NCI-H1436 treated with DMSO at 0.1 percent for 48 hours (cell line): ENCODE measurements around the gene C2orf81.
A peak's percentile ranks its signal among the peaks of the same experiment; 100 is the strongest.

ENCODE experiments used
- DNase-seq: peaks from one replicate; lab custom pipeline; 2025; lab: John Stamatoyannopoulos, UW

The C2orf81 gene

DNA sequence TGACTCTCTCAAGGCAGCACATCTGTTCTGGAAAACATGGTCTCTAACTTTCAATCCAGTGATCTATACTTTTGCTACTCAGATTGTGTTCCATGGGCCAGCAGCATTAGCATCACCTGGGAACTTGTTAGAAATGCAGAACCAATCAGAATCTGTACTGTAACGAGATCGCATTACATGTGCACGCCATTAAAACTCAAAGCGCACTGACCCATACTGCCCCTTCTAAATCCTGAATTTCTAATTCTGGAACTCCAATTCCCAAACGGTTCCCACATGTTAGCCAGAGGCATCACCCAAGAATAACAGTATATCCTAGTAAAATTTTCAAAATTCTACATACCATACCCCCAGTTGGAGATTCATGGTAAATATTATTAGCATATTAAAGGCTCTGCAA, 30.8 kb downstream of the C2orf81 start:
- DNase-seq, result no peak

DNA sequence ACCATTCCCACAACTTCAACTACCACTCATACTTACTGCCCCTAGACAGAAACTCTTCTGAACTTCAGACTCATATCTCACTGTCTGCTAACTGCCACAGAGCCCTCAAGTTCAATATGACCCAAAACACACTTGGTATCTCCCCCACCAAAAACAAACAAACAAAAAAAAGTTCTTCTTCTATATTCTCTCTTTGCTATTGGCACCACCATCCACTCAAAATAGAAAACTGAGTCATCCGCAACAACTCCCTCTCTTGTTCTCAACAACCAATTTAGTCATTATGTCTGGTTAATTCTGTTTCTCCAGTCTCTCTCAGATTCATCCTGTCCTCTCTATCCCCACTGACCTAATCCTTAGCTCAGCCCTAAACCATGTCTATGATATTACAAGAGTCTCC, 34.1 kb downstream of the C2orf81 start:
- no peak for DNase-seq

DNA sequence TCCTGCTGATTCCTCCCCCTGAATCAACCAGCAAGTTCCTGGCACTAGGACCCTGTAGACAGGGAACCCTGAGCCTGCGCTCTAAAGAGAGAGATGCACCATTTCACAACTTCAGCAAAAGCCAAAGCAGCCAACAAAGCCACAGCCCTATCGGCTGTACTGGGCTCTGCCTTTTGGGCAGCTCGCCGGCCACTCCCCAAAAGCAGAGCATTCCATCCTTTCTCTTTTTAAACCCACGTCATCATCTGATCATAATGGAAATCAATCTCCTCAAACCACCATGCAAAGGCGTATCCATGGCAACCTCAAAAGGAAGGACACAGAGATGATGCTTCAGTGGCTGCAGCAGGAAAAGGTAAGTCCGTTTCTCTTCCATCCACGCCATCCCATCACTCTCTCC, 36.0 kb downstream of the C2orf81 start:
- DNase-seq, result no peak

DNA sequence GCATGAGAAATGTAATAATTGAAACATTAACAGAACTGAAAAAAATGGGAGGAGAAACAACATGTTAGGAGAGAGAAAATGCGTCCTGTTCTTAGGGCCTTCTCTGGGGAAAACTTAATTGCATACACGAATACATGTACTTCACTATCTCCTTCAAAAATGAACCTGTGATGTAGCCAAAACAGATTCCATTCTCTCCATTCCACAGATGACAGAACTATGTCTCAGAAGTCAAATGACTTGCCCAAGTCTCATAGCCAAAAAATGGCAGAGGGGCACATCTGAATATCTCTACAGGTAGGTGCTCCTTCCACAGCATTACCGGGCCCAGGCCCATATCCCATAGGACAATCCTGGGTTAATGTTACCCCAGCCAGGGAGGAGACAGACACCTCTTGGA, 37.4 kb downstream of the C2orf81 start:
- DNase-seq, result no peak

DNA sequence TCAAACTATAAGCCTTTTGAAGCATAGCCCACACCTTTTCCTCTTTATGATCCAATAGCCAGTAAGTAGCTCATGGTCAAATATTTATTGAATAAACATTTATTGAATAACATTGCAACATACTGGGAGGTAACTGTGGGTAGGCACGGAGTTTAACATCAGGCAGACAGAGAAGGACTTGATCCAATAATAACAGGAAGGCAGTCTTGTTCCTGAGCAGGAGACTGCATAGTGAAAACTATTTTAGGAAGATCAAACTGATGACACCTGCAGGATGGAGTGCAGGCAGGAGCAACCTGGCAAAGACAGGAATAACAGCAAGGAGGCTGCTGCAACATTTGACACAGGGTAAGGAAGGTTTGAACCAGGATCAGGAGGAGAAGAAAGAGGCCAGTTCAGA, 38.2 kb downstream of the C2orf81 start:
- no peak for DNase-seq

DNA sequence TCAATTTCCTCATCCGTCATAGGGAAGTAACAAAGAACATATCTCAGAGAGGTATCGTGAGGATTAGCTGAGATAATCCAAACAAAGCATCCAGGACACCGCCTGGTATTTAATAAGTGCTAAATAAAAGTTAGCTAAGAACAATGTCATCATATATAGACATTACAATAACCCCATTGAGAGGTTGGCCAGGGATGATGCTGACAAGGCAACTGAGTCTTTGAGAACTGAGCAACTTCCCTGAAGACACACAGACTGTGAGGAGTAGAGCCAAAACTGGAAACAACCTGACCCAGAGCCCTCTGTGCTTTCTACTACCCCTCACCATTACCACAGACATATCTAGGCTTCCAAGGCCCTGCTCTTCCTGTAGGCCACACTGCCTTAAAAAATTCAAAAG, 39.7 kb downstream of the C2orf81 start:
- no peak for DNase-seq

DNA sequence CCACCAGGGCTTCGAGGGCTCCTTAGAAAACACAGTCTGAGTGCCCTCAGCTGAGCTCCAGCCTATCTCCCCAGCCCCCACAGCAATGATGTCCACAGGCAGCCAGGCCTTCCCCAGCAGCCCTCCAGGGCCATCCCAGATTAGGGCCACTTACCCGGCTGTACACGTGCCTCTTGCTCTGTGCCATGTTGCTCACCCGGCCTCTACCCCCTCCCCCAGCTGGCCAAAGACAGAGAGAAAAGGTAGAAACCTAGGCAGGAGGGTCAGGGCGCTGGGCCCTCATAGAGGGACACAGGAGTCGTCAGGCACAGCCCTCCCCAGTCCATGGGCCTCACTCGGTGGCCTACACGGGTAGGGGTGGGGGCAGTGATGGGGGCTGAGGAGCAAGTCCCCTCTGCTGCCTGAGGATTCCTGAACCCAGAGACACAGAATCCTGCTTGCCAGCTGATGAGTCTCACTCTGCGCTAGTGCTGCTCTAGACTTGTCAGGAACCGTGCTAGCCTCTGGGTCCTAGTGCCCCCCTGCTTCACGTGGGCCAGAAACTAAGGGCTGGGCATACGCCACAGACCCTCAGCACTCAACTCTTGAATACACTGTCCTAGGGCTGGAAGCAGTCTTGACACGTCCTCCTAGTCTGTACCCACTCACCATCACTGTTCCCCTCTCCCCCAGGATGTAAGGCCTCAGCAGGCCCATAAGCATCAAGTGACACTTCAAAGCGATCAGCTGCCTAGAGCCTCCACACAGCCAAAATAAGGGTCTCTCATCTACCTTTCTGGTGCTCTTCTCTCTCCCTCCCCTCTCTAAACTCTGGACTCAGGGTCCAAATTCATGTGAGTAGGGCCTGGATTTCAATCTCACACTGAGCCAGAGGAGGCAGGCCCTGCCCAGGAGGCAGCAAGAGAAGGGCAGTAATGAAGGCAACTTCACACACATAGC, 41.3 kb downstream of the C2orf81 start, which contains the start of gene DCTN1:
Gene DCTN1, minus strand, starts transcription at position 461 of the 939 bp plus-strand sequence. Its CDS starts 274 bp downstream, at position 187.
- DNase-seq, result no peak

DNA sequence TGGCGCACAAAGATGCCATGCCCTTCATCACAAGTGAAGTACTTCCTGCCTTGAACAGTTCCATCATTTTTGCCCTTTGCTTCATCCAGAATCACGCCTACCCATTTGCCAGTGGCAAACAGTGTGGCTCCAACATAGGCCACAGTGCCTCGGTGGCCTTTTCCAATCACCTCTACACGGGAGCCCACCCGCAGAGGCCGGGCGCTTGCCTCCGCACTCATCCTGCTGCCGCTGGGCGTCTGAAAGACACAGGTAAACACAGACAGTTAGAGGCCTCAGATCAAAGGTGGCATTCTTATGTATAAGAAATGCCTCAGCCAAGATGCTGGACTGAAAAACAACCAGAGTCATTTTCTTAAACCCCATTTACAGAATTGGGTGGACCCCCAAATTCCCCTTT, 43.4 kb downstream of the C2orf81 start:
- no peak for DNase-seq

DNA sequence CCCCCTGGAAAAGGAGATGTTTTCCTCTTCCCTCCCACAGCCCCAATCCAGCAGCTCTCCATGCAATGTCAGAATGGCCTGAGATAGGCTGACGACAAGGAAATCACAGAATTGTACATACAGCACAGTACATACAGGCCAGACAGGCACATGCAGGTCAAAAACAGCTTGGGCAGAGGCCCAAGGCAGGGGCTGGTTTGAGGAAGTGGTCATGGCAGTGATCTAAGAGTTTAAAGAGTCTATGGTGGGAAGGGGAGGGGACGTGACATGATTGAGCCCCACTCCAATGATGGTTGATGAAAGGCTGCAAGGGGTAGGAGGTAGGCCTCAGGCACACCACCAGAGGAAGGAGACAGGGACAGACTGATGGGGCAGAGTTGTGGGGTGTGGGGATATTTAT, 45.6 kb downstream of the C2orf81 start:
- DNase-seq, result no peak

DNA sequence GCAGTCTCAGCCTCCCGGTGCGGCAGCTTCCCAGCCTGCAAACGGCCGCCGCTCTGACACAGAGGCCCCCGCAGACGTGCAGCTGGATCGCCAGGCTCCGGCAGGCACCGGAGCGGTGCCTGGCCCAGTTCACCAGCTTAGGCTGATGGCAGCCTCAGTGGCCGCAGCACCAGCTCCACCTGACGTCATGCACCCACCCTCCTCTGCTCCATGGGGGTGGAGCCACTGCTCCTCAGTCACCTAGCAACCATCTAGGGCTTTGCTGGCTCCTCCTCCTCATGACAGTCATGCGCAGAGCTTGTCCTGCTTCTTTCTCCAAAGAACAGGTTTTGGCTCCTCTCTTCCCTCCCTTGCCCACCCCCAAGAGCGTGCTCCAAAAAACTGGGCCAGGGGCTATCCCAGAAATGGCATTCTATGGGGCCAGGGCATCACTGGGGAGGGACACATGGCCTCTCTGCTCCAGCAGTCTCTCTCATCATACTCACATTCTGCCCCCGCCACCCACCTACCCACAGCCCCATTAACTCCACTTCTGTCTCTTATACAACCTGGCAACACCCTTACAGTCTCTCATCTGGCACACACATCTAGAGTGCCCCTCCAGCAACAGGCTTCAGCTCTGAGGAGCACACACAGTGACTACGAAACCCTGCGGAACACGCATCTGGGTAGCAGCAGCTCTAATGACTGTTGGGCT, 46.8 kb downstream of the C2orf81 start:
- DNase-seq, result peak; percentile 64

DNA sequence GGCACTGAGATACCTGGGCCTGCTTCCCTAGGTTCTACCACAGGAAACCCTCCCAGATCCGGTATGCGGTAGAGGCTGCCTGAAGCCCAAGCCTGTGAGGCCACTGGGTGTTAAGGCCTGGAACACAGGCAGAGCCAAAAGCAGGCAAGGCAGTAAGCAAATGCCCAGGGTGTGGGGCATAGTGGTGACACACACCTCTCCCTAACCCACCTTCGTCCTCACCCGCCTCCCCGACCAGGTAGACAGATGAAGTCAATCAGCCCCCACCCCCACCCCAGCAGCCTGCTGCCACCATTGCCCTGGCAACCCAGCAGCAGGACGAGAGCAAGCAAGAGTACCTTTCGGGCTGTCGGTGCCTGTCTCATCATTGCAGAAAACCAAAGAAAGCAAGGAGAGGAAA, 47.4 kb downstream of the C2orf81 start:
- no peak for DNase-seq

DNA sequence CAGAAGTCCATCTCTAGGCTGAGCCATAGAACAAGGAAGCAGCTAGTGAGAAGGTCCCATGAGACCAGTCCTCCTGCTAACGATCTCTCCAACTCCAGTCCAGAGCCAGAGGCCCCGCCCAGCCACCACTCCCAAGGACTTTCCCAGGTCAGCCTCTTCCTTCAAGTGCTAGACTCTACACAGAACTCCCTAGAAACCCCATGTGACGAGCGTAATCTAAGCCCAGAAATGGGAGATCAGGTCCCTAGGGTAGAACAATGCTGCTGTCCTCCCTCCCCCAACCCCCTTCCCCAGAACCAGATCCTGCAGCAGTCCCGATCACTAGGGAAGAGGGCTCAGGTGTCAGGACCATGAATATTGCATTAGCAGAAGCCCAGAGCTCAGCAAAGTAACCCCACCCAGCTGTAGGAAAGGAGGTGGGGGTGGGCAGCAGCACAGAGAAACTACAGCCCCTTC, 48.2 kb downstream of the C2orf81 start:
- DNase-seq, result peak; percentile 78

DNA sequence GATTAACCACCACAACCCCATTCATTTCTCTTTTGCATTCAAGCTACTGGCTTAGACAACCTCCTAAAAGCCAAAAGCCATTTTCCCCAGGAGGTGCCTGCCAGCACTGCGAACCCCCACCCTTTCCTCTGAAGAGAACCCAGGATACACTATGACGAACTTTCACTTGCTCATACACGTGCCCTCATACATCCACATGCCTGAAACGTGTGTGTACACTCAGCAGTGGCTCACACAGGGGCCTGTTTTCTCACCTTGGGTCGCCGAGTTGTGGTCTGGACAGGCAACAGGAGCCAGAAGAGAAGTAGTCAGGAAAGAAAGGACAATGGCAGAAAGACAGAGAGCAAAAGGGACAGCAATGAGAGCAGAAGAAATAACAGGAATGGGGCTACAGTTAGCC, 48.7 kb downstream of the C2orf81 start:
- DNase-seq, result no peak

DNA sequence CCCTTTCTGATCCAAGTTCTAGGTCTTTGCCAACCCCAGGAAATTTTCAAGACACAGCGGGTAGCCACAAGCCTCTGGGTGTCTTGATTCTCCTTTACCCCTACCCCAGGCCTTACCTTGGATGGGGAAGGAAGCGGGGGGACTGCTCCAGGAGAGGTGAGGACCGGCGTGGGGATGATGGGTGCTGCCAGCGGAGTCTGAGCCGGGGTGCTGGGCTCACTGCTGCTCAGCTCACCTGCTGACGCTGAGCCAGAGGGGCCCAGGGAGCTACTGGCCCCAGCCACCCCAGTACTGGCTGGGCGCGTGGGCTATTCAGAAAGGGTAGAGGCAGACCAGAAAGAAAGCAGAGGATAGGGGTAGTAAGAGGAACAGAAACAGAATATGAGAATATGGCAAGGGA, 50.0 kb downstream of the C2orf81 start:
- DNase-seq, result no peak

DNA sequence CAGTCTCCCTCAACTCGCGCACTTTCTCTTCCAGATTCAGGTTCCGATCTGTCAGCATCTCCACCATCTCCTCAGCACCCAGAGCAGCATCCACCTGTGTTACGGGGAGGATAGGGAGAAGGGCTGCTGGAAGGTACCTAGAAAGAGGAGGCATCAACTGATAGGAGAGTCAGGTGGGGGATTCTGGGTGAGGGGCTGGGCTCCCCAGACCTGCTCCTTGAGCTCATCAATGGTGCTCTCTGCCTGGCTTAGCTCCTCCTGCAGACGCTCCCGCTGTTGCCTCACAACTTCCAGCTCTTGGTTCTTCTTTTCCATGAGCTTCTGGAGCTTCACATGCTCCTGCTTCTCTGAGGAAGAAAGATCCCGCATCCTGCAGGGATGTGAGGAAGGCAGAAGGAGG, 51.4 kb downstream of the C2orf81 start:
- DNase-seq, result no peak

DNA sequence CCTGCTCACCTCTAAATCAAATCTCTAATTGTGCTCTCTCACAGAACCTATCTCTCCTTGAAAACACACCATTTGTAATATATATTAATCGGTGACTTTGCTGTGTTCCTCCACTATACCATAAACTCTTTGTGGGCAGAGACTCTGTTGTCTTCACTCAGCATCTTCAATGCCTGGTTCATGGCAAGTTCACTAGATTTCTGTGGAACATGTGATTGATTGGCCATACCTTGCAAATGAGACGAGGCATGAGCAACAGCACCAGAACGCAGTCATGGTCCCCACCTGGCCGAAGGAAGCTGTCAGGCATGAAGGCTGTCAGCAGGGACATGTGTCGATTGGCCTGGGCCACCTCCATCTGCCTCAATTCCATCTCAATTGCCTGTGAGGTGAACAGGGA, 52.9 kb downstream of the C2orf81 start:
- no peak for DNase-seq

DNA sequence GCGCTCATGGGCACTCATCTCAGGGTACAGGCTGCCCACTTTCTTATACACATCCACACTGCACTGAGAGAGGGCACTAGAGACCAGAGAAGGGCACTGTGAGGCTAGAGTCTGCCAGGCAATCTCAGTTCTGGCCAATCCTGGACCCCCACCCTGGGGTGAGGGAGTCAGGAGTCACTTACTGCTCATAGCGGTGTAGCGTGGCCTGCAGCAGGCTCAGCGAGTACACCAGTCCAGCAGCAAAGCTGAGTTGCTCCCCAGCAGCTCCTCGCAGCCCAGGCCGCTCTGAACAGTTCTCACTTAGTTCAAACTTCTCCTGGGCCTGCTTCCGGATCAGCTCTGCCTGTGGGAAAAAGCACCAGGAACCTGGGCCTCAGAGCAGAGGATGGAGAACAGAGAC, 53.6 kb downstream of the C2orf81 start:
- DNase-seq, result no peak

DNA sequence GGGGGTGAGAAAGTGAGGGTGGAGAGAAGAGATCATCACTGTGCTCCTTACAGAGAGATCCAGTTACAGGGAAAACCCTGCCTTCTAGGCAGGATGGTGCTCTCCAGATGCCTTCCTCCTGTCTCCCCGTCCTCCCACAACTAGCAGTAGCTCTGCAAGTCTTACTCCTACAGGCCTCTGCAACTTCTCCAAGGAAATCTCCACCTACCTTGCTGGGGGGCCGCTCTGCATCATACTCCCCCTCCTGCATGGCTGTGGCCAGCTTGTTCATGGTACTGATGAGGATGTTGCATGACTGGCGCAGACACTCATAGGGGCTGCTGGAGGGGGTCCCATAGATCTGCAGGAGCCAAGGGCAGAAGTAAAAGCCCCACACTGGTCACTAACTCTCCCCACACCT, 55.4 kb downstream of the C2orf81 start:
- DNase-seq, result no peak

DNA sequence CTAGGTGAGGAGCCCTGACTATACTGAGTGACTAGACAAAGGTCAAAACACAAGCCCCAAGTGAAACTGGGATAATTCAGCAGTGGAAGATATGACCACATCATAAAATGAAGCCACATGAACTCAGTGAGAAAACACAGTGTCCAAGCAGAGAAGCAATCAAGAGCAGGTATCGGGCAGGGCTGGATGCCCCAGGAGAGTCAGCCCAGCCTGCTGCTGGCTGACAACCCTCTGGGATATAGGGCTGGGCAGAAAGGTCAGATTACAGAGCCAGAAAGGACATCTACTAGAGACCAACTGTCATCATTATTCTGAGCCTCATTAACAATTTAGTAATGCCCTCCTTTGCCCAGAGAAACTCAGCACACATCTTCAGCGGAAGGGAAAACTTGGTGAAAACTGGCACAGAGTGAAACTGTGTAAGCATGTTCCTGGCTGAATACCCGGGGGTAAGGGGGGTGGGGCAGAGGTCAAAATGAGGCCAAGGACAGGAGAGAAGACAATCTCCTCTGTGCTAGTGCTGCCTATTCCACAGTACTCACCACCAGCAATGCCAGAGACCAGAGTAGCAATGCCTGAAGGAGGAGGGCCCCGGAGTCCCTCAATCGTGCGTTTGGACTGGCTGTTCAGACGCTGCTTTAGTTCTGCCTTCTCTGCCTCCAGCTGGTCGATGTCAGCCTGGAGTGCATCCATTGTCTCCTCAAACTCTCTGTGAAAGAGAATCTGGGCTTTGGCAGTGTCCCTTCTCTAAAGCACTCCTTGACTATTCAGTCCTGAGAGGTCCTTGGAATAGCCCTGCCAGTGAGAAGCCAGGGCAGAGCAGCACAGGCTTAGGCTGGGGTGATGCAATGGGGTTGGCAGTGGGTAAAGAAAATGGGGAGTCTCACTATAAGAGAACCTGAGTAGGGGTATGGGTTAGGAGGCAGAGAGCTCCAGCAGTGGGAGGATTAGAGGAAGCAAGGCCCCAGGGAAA, 56.6 kb downstream of the C2orf81 start:
- DNase-seq, result no peak
